Lower lobe of right lung (tissue), 2 donors: ENCODE measurements around the gene EPB41L4A. TPM values are rescaled to one million over a fixed set of nuclear protein-coding genes. Genes with fewer than 3 reads are reported as not detected.

ENCODE experiments used
- ATAC-seq, 2 donors: fragments of 200-7000 bp; cut with Tn5 transposase; one replicate each; pipeline ENCODE4 v1.9.1; 2020 to 2022; ENCODE audit warnings: mild to moderate bottlenecking in 2 of 2, moderate library complexity in 2 of 2
- DNase-seq: peaks from one replicate; pipeline ENCODE4 v3.0.0-alpha.2; 2020
- H3K27ac ChIP-seq: fragments of 200-600 bp; one replicate; pipeline ENCODE4 v1.8.0; 2022
- H3K27me3 ChIP-seq: fragments of 200-600 bp; one replicate; pipeline ENCODE4 v1.8.0; 2022; ENCODE audit warnings: low read depth
- H3K36me3 ChIP-seq: fragments of 200-600 bp; one replicate; pipeline ENCODE4 v1.8.0; 2022; ENCODE audit warnings: mild to moderate bottlenecking
- H3K4me1 ChIP-seq: fragments of 200-600 bp; one replicate; pipeline ENCODE4 v1.8.0; 2022
- H3K4me3 ChIP-seq: fragments of 200-600 bp; one replicate; pipeline ENCODE4 v1.8.0; 2022; ENCODE audit warnings: mild to moderate bottlenecking
- H3K9me3 ChIP-seq: fragments of 200-600 bp; one replicate; pipeline ENCODE4 v1.8.0; 2022
- CTCF ChIP-seq: fragments of 200-600 bp; IDR thresholded peaks from one replicate; pipeline ENCODE4 v1.8.0; 2022; ENCODE audit warnings: antibody characterized with exemption, mild to moderate bottlenecking
- intact Hi-C: fragments of 100-400 bp; cut with DNase I; formaldehyde crosslinking; loops from one replicate; pipeline ENCODE4 v1.11.0; 2022
- total RNA-seq: library from RNA; stranded (reverse); fragmentation: NEBNext Ultra II Directional; extraction: Animal tissue kit (Norgen Biotek cat#: 25700); gene quantifications from one replicate; pipeline ENCODE4 v1.2.1, GENCODE V29; 2021
- donor health status: DM: no; HTN: yes; CAD: no; lungs with severe emphysema.

The EPB41L4A gene
- total RNA-seq, 1 donor from 2014 or later: 44.8 TPM

- Histone ChIP-seq H3K4me3 (no peak overlapping the region), H3K27me3 (no peaks in the 10 kb centered on the region), H3K9me3 (no peaks in the 10 kb centered on the region), H3K27ac (no peak overlapping the region), H3K4me1 (peaks cover 7% of the 10 kb centered on the region), H3K36me3 (no peaks in the 10 kb centered on the region)
- TF ChIP-seq CTCF: no peak
- intact Hi-C loops: no loop called here
- ATAC-seq (no peak), DNase-seq (no peak)
Measured at GRCh38 chr5:112156211-112156610, 262.9 kb downstream of the EPB41L4A start.

DNA sequence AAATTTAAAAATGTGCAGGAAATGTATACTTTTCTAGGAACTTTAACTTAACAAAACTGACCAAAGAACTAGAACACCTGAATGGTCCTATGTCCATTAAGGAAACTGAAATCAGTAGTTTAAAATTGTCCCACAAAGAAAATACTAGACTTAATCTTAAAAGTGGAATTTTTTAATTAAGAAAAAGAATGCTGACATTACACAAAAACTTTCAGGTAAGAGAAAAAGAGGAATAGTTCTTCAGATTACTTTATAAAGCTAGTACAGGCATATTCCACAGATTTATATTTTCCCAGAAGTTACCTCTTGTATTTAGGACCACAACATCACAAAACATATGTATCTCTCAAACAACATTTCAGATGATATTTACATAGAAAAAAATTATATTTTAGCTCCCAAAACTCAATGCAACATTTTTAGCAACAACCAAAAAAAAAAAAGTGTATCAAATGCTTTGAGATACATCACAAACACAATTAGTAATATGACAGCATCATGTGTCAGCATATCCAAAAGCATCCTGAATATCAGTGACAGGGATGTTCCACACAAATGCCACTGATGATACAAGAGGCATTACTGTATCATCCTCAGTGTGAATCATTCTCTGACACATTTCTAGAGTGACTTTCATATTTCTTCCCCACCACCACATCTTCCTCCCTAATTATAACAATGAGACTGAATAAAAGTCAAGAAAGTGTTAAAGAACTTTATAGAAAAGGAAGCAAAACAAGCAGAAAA, 264.0 kb downstream of the EPB41L4A start:
- H3K36me3 ChIP-seq: no peaks in the 10 kb centered on the region
- no peak for TF ChIP-seq CTCF
- intact Hi-C loops: no loop called here
- no peak for ATAC-seq
- no peak overlapping the region for H3K4me3 ChIP-seq
- no peaks in the 10 kb centered on the region for H3K27me3 ChIP-seq
- H3K27ac ChIP-seq: no peak overlapping the region
- no peak for DNase-seq
- no peaks in the 10 kb centered on the region for H3K9me3 ChIP-seq
- H3K4me1 ChIP-seq: peaks cover 2% of the 10 kb centered on the region

- Histone ChIP-seq H3K36me3 (no peaks in the 10 kb centered on the region), H3K9me3 (no peaks in the 10 kb centered on the region), H3K4me1 (peaks cover 12% of the 10 kb centered on the region), H3K27me3 (no peaks in the 10 kb centered on the region), H3K27ac (no peak overlapping the region), H3K4me3 (no peak overlapping the region)
- TF ChIP-seq CTCF: no peak
- intact Hi-C loops: loop anchor here (10.0 kb wide), 1 partner anchor 595 kb away; no protein-coding TSS in a partner anchor
- DNase-seq: no peak
- no peak for ATAC-seq
Measured at GRCh38 chr5:112149727-112150126, 269.4 kb downstream of the EPB41L4A start.

DNA sequence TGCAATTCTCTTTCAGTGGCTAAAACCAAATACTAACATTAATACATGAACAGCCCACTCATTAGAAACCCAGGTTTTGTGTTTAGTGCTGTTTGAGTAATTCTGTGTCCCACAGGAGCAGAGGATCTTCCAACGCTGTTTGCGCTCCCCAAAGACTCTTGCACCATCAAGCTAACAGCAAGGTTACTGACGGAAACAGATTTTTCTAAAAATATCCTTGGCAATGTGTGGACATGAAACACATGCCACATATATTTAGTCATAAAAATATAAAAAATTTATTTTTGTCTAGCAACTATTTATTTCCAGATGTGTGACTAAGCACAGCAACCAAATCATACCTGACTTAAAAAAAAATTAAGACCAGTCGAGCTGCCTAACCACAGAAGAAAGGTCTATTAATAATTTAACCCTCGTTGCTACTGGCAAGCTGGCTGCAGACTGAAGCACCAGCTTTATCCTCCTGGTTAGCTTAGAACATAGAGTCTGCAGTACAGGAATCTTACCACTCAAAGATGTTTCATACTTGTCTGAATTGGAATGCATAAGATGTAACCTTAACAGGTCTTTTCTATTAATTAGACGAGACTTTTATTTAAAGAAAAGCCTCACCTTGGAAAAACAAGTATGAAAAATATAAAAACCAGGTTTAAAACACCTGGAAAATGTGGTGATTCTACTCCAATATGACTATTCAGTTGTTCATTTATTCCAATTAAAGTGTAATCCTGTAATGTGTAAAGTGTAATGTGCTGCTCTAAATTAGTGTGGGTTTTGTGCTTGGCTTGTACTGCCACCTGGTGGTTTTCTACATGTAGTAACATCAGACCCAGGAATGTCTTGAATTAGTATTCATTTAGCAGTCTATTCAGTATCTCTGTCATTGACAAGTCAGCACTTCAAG, 272.5 kb downstream of the EPB41L4A start:
- intact Hi-C loops: loop anchor here (10.0 kb wide), 1 partner anchor 592 kb away; no protein-coding TSS in a partner anchor
- no peak for DNase-seq
- ATAC-seq: peak; percentile 78 to 85
- Histone ChIP-seq H3K36me3 (no peaks in the 10 kb centered on the region), H3K4me1 (peaks cover 32% of the 10 kb centered on the region), H3K27ac (no peak overlapping the region), H3K9me3 (no peaks in the 10 kb centered on the region), H3K4me3 (no peak overlapping the region), H3K27me3 (no peaks in the 10 kb centered on the region)
- peak; percentile 86 for TF ChIP-seq CTCF

DNA sequence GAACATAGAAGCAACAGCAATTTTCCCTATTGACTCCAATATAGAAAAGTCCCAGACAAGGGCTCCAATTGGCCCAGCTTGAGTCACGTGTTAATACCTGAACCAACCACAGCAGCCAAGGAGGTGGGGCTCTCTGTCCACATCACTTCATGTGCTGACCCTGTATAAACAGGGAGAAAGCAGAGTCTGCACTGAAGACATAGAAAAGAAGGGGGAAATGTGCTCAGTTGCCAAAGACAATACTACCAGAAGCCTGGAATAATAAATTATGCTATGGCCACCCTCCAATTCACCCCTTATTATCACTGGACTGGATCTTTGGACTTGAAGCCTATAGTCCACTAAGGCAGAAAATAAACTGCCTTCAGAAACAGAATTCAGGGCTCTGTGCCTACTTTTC, 275.4 kb downstream of the EPB41L4A start:
- DNase-seq: no peak
- Histone ChIP-seq H3K4me3 (no peak overlapping the region), H3K27me3 (no peaks in the 10 kb centered on the region), H3K27ac (no peak overlapping the region), H3K9me3 (no peaks in the 10 kb centered on the region), H3K4me1 (peaks cover 32% of the 10 kb centered on the region), H3K36me3 (no peaks in the 10 kb centered on the region)
- intact Hi-C loops: loop anchor here (10.0 kb wide), 1 partner anchor 589 kb away; no protein-coding TSS in a partner anchor
- no peak for TF ChIP-seq CTCF
- ATAC-seq: no peak
